Stimulated activated CD8-positive, alpha-beta memory T cell treated with anti-CD3 and anti-CD28 coated beads, Interleukin-4, amount 100 ng/mL, for 1 hour (primary cell): ENCODE measurements around the gene PF4V1.
"Not testable (repeated sequence)": the region's sequence is repeated elsewhere in the genome, so short reads cannot be mapped to it uniquely, and the experiment has no call there.

ENCODE experiments used
- DNase-seq, 2 donors: peaks; one replicate each; pipeline ENCODE4 v3.0.0-alpha.2; 2020; ENCODE audit warnings: low read depth in 2 of 2, low spot score in 1 of 2

The PF4V1 gene

GRCh38 chr4:73869130-73870055, 16.3 kb downstream of the PF4V1 start, which contains the start of gene CXCL1:
CXCL1 (plus strand) TSS chr4:73869393; CDS start chr4:73869471, 78 bp downstream.
- DNase-seq = no peak

GRCh38 chr4:73870260-73870659, 17.2 kb downstream of the PF4V1 start:
- DNase-seq = no peak

GRCh38 chr4:73870768-73871167, 17.7 kb downstream of the PF4V1 start:
- DNase-seq = no peak

DNA sequence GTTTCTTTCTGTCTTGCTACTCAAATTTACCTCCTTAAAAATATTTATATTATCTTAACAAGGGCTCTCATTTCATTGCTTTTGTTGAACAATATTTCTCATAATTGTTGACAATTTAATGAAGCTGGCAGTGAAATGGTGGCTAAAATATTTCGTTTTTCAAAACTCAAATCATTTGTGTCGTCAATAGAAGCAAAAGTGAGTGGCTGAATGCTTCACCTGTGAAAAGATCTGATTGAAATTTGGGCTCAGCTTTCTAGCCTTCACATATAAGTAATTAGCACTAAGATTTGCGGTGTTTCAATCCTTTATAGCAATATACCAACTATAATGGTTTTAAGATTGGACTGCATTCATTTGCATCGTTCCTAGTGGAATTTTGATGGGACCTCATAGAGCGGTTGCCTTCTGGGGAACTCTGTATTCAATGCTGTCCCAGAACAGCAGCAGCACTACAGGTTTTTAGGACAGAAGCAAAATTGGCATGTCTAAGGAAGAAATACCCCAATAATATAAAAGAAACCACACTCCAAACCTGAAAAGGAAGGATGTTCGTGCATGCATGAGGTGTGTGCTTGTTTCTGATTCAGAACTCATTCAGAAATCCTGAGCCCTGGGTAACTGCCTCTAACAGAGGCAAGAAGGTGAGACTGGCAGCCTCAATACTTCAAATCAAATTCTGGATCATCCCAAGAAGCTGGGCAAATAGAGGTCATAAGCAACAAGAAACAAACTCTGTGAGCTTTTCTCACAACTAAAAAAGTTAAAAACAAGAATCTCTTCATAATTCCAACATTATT, 18.6 kb downstream of the PF4V1 start:
- no peak for DNase-seq

- no peak for DNase-seq
These were observed 19.4 kb downstream of the PF4V1 start for GRCh38 chr4:73872316-73873108.

GRCh38 chr4:73874386-73874785, 21.3 kb downstream of the PF4V1 start:
- no peak for DNase-seq

DNA sequence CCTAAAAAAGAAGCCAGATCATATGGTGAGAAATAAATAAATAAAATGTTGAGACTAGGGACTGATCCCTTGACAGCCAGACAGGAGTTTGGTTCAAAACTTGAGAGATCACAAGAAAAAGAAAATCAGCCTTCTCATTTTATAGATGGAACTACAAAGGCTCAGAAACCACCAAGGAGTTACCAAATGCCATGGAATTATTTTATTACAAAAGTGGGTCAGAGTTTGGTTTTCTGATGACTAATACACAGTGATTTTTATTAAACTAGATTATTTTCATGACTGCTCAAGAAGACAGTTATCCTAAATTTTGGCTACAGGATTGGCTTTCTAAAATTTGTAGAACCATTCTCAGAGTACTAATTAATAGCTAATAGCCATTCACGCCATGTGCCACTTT, 22.3 kb downstream of the PF4V1 start:
- DNase-seq = no peak

GRCh38 chr4:73883306-73883705, 30.2 kb downstream of the PF4V1 start:
- no peak for DNase-seq

DNA sequence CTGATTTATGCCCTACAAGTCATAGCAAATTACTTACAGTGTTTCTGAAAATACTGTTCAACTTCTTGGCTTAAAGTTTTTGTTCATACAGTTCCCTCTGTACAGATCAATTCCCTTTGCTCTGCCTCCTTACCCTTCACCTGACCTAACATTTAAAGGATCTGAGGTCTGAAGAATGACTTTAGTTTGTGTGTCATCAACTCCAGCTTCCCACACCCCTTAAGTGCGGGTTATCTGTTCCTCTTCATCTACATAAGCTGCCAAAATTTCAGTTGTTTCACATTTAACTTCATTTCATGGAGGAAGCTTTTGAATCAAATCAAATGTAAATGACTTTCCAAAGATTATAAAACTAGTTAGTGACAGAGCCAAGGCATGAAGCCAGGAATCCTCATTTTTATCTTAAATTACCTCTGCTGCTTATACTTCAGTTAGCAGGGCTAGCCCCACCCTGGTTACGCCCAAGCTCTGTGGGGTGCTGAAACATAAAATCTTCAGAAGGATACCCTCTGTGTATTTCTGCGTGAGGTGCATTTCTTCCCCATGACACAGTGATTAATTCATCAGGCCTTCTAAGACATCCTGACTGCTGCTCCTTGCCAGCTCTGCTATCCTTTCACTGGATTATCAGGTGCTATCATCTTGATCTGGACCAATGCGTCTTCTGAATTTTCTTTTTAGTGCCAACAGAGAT, 32.6 kb downstream of the PF4V1 start:
- DNase-seq = no peak

GRCh38 chr4:73891326-73891725, 38.2 kb downstream of the PF4V1 start:
- no peak for DNase-seq

DNA sequence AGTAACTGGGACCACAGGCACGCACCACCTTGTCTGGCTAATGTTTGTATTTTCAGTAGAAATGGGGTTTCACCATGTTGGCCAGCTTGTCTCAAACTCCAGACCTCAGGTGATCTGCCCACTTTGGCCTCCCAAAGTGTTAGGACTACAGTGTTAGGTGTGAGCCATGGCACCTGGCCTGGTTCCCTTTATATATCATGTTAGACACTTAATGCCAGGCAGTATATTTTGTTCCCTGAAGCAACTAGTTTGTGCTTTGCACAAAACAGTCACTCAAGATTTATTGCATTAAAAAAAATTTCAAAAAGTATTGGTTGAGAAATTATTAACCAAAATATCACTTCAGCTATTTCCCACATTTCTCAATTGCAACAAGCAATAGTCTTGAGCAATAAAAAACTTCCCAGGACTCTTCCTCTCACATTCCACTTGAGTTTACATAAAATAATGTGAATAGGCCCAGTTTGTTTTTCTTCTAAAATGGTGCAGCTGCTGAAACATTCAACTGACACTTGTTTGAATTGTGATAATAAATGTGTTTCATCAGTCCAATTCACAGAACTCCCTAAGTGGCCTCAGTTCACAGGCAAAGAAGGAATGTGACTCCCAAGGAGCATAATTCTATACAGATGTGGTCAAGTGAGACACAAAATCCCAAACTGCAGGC, 38.8 kb downstream of the PF4V1 start:
- no peak for DNase-seq

DNA sequence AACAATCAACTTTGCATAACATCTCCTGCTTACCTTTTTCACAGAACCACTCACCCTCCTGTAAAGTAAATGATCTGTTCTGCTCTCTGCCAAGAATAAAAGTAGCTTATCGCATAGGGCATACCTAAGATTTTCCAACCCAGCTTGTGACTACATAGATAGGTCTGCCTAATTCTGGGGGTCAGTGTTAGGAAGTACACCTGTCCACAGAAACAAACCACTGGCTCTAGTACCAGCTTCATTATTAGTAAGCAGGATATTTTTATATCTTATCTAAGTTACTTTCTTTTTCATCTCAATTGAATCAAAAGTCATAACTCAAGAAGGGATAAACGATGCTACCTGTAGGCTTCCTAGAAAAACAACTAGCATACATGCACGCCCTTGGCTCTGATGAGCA, 39.9 kb downstream of the PF4V1 start:
- DNase-seq = no peak

DNA sequence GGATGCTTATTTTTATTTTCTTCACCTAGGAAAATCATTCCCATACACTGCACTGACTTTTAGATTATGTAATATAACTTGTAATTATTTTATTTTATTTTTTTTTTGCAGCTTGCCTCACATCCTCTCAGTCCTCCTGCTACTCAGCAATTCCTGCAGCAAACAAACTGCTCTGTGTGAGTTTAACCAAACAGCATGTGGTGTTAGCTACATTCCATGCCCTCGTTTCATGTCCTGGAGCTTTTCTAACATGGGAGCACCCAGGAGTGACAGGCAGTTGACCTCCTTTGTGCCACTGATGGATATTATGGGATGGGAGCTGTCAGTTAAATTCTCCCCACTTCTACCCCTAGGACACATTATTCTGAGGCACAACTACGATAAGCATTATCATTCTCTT, 40.9 kb downstream of the PF4V1 start:
- no peak for DNase-seq

DNA sequence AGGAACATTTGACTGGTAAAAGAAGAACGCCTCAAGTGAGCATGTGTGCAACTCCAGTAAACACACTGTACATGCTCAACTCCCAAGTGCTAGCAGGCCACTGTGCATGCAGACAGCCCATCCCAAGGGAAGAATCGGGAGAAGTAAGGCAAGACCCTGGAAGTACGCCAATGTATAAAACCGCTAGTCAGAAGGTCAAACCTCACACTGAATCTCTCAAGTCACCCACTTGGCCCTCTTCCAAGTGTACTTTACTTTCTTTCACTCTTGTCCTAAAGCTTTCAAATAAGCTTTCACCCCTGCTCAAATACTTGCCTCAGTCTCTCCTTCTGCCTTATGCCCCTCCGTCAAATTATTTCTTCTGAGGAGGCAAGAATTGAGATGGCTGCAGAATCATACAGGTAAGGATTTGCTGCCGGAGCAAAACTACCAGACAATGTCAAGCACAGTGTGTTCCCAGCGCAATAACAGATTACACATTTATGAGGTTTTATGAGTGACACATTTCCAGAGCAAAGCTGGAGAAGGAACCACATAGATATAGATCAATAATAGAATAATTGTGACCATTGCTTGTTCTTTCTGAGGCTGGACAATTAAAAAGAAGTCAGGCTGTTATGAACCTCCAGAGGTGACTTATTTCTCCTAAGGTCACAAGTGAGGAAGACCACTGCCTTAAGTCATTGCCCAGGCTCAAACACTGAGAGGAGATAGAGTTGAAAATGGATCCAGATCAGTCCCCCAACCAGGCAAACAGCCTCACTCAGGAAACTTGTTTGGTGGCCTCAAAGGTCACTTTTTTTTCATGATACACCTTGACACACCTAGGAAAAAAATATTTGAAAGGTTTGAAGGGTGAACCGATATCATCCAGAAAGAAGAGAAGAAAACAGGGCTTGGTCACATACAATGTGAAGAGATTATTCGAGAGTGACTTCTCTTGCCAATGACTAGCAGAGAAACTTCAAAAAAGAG, 42.4 kb downstream of the PF4V1 start:
- no peak for DNase-seq

DNA sequence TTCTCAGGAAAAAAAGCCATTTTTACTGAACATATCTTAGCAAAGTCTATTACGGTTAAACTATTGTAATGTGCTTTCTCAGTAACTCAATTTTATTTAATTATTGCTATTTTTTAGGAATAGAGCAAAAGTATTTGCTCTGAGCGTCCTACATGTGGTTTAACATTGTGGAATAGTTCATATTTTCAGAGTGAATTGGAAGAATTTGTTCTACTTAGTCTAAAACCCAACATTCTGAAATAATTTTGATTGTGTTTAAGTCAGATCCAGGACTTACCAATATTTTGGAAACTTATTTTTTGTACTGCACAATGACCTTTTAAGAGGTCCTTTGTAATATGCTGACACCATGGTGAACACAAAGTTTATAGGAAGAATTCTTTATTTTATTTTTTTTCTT, 43.3 kb downstream of the PF4V1 start:
- no peak for DNase-seq

GRCh38 chr4:73897380-73898136, 44.5 kb downstream of the PF4V1 start:
- no peak for DNase-seq

- not testable (repeated sequence) for DNase-seq
These were observed 46.2 kb downstream of the PF4V1 start for GRCh38 chr4:73899338-73899737.

DNA sequence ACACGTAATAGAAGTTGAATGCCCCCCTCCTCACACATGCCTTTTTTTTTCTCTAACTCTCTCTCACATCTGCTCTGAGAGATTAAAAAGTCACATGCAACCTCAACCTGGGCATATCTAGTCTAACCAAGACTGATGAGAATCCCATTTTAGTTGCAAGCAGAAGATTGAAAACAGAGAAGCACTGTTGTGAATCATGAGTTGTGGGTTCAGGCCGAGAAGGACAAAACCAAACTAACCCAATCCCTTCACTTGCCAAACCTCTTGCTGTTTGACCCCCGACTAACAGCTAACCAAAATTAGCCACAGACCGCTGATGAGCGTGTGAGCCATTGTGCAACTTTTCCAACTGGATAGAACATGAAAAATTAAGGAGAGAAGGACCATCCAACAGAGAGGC, 47.9 kb downstream of the PF4V1 start:
- no peak for DNase-seq
